ENCODE measurements around the gene TRIM8. TPM values are rescaled to one million over a fixed set of nuclear protein-coding genes. Genes with fewer than 3 reads are reported as not detected.
"Not testable (repeated sequence)": the region's sequence is repeated elsewhere in the genome, so short reads cannot be mapped to it uniquely, and the experiment has no call there.

The TRIM8 gene
- total RNA-seq, 1 donor from 2014 or later, result 65.7 TPM

- no peak for DNase-seq
Measured at GRCh38 chr10:102650655-102651454, 6.6 kb downstream of the TRIM8 start.

GRCh38 chr10:102651455-102652169 is 7.3 kb downstream of the TRIM8 start:
- no peak for DNase-seq

GRCh38 chr10:102652170-102652916 is 8.1 kb downstream of the TRIM8 start:
- no peak for DNase-seq

GRCh38 chr10:102653060-102653459 is 8.8 kb downstream of the TRIM8 start:
- no peak for DNase-seq

GRCh38 chr10:102654566-102654965 is 10.3 kb downstream of the TRIM8 start:
- no peak for DNase-seq

GRCh38 chr10:102654969-102655368 is 10.7 kb downstream of the TRIM8 start:
- no peak for DNase-seq

GRCh38 chr10:102656026-102656425 is 11.7 kb downstream of the TRIM8 start:
- DNase-seq, result no peak

- DNase-seq, result no peak
Measured at GRCh38 chr10:102656791-102657371, 12.6 kb downstream of the TRIM8 start.

- no peak for DNase-seq
Measured at GRCh38 chr10:102657451-102657850, 13.2 kb downstream of the TRIM8 start.

GRCh38 chr10:102657984-102658724 is 13.9 kb downstream of the TRIM8 start:
- DNase-seq, result peak; percentile 84

- DNase-seq, result no peak
Measured at GRCh38 chr10:102658802-102659201, 14.5 kb downstream of the TRIM8 start.

- DNase-seq, result peak; percentile 35
Measured at GRCh38 chr10:102660888-102661657, 16.8 kb downstream of the TRIM8 start.

- DNase-seq, result no peak
Measured at GRCh38 chr10:102661658-102662028, 17.4 kb downstream of the TRIM8 start.

- no peak for DNase-seq
Measured at GRCh38 chr10:102665904-102666509, 21.7 kb downstream of the TRIM8 start.

GRCh38 chr10:102667411-102667810 is 23.1 kb downstream of the TRIM8 start:
- DNase-seq, result not testable (repeated sequence)

GRCh38 chr10:102668326-102669107 is 24.2 kb downstream of the TRIM8 start:
- no peak for DNase-seq

GRCh38 chr10:102669206-102670064 is 25.2 kb downstream of the TRIM8 start:
- no peak for DNase-seq

GRCh38 chr10:102670065-102670670 is 25.9 kb downstream of the TRIM8 start:
- no peak for DNase-seq

Measured in dermis blood vessel endothelial cell (primary cell).